Endothelial cell (in vitro differentiated cells): ENCODE data around the gene UXS1. TPM values are rescaled to one million over a fixed set of nuclear protein-coding genes. Genes with fewer than 3 reads are reported as not detected.

Source experiments
- DNase-seq: peaks from one replicate; pipeline ENCODE4 v3.0.0; 2021; ENCODE audit warnings: low spot score
- H3K27ac Mint-ChIP-seq: one replicate; pipeline ENCODE4 v1.8.0; 2021; ENCODE audit warnings: mixed read lengths, inconsistent platforms; ENCODE audit not compliant: unreplicated experiment
- H3K27me3 Mint-ChIP-seq: one replicate; pipeline ENCODE4 v1.8.0; 2021; ENCODE audit warnings: mild to moderate bottlenecking, moderate library complexity, mixed read lengths, inconsistent platforms; ENCODE audit not compliant: unreplicated experiment
- H3K36me3 Mint-ChIP-seq: one replicate; pipeline ENCODE4 v1.8.0; 2021; ENCODE audit warnings: mild to moderate bottlenecking, low read depth, mixed read lengths, inconsistent platforms; ENCODE audit not compliant: unreplicated experiment
- H3K4me1 Mint-ChIP-seq: one replicate; pipeline ENCODE4 v1.8.0; 2021; ENCODE audit warnings: mild to moderate bottlenecking, mixed read lengths, inconsistent platforms; ENCODE audit not compliant: unreplicated experiment
- H3K4me3 Mint-ChIP-seq: one replicate; pipeline ENCODE4 v1.8.0; 2021; ENCODE audit warnings: mild to moderate bottlenecking, mixed read lengths, inconsistent platforms; ENCODE audit not compliant: unreplicated experiment
- H3K9me3 Mint-ChIP-seq: one replicate; pipeline ENCODE4 v1.8.0; 2021; ENCODE audit warnings: mixed read lengths, inconsistent platforms; ENCODE audit not compliant: unreplicated experiment
- CTCF ChIP-seq: fragments of 200-600 bp; sonication (generic); IDR thresholded peaks from one replicate; pipeline ENCODE4 v1.5.0; 2021; ENCODE audit warnings: antibody characterized with exemption; ENCODE audit not compliant: unreplicated experiment
- total RNA-seq: library from RNA; stranded (reverse); fragmentation: NEBNext Ultra II Directional; extraction: Animal tissue kit (Norgen Biotek cat#: 25700); gene quantifications from one replicate; pipeline ENCODE4 v1.2.1, GENCODE V29; 2021; ENCODE audit not compliant: unreplicated experiment

UXS1 gene
- total RNA-seq, 1 donor from 2014 or later = 60.4 TPM

GRCh38 chr2:106119074-106119473 is 75.0 kb downstream of the UXS1 start:
- H3K4me1 Mint-ChIP-seq = peaks cover 2% of the 10 kb centered on the region
- peaks cover 10% of the 10 kb centered on the region for H3K36me3 Mint-ChIP-seq
- H3K9me3 Mint-ChIP-seq = no peaks in the 10 kb centered on the region
- no peak overlapping the region for H3K27ac Mint-ChIP-seq
- H3K4me3 Mint-ChIP-seq = no peak overlapping the region
- DNase-seq = no peak
- TF ChIP-seq CTCF = no peak
- H3K27me3 Mint-ChIP-seq = no peaks in the 10 kb centered on the region

GRCh38 chr2:106117882-106118684 is 76.0 kb downstream of the UXS1 start:
- H3K27me3 Mint-ChIP-seq = no peaks in the 10 kb centered on the region
- no peak overlapping the region for H3K27ac Mint-ChIP-seq
- no peaks in the 10 kb centered on the region for H3K9me3 Mint-ChIP-seq
- peaks cover 10% of the 10 kb centered on the region for H3K36me3 Mint-ChIP-seq
- no peak overlapping the region for H3K4me3 Mint-ChIP-seq
- H3K4me1 Mint-ChIP-seq = peaks cover 2% of the 10 kb centered on the region
- no peak for DNase-seq
- TF ChIP-seq CTCF = no peak

GRCh38 chr2:106117347-106117746 is 76.8 kb downstream of the UXS1 start:
- Mint-ChIP-seq H3K27me3 (no peaks in the 10 kb centered on the region), H3K4me3 (no peak overlapping the region), H3K9me3 (no peaks in the 10 kb centered on the region), H3K4me1 (peaks cover 2% of the 10 kb centered on the region), H3K36me3 (peaks cover 15% of the 10 kb centered on the region), H3K27ac (no peak overlapping the region)
- TF ChIP-seq CTCF = no peak
- DNase-seq = no peak

- no peak for DNase-seq
- Mint-ChIP-seq H3K4me1 (peaks cover 2% of the 10 kb centered on the region), H3K36me3 (peaks cover 21% of the 10 kb centered on the region), H3K27ac (no peak overlapping the region), H3K27me3 (no peaks in the 10 kb centered on the region), H3K9me3 (no peaks in the 10 kb centered on the region), H3K4me3 (no peak overlapping the region)
- no peak for TF ChIP-seq CTCF
Observed at GRCh38 chr2:106116248-106116647, 77.9 kb downstream of the UXS1 start.

- Mint-ChIP-seq H3K27ac (no peak overlapping the region), H3K27me3 (no peaks in the 10 kb centered on the region), H3K36me3 (peaks cover 27% of the 10 kb centered on the region), H3K4me3 (no peak overlapping the region), H3K4me1 (peaks cover 2% of the 10 kb centered on the region), H3K9me3 (no peaks in the 10 kb centered on the region)
- no peak for DNase-seq
- TF ChIP-seq CTCF = no peak
Observed at GRCh38 chr2:106115665-106116064, 78.4 kb downstream of the UXS1 start.
